Transverse colon (tissue), 4 donors: ENCODE results near the gene SFMBT1.

ENCODE experiments used
- POLR2AphosphoS5 ChIP-seq, 3 donors: sonication (generic); formaldehyde crosslinking; IDR thresholded peaks; one replicate each; pipeline ENCODE4 v1.6.1; 2016; ENCODE audit warnings: antibody characterized with exemption in 3 of 3
- TF ChIP-seq, protein P1 (sequence below), 5 experiments: fragments of 200-600 bp in 3 of 5; fragments of 450-650 bp in 2 of 5; sonication (generic) in 3 of 5; IDR thresholded peaks; 1 replicate in 2 of 5; 2 replicates in 3 of 5; pipeline ENCODE4 v1.5.1; 2016 to 2017; ENCODE audit warnings: antibody characterized with exemption in 5 of 5, inconsistent platforms in 3 of 5, mild to moderate bottlenecking in 2 of 5, moderate library complexity in 1 of 5

DNA sequence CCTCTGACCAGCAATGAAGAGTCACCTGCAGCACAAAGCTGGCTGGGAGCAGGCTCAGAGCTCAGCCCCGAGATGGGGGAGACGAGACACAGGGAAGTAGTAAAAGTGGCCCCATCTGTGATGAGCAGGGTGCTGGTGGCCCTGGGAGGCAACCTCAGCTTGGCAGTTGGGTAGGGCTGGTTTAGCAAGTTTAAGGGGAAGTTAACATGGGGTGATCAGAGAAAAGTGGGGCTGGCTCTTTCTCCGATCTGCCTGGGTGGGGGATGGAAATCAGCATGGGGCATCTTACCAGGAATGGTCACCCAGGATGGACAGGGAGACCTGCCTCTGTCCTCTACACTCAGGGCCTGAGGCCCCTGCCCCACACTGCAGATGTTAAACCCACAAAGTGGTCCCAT lies 29.9 kb upstream of the SFMBT1 start:
- TF ChIP-seq, protein P1, sequence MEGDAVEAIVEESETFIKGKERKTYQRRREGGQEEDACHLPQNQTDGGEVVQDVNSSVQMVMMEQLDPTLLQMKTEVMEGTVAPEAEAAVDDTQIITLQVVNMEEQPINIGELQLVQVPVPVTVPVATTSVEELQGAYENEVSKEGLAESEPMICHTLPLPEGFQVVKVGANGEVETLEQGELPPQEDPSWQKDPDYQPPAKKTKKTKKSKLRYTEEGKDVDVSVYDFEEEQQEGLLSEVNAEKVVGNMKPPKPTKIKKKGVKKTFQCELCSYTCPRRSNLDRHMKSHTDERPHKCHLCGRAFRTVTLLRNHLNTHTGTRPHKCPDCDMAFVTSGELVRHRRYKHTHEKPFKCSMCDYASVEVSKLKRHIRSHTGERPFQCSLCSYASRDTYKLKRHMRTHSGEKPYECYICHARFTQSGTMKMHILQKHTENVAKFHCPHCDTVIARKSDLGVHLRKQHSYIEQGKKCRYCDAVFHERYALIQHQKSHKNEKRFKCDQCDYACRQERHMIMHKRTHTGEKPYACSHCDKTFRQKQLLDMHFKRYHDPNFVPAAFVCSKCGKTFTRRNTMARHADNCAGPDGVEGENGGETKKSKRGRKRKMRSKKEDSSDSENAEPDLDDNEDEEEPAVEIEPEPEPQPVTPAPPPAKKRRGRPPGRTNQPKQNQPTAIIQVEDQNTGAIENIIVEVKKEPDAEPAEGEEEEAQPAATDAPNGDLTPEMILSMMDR (IDR thresholded peaks at IDR 0.05): no peak
- no peak for TF ChIP-seq POLR2AphosphoS5 (IDR thresholded peaks at IDR 0.05)
